Measurements from ENCODE around the gene MYO7B.

DNA sequence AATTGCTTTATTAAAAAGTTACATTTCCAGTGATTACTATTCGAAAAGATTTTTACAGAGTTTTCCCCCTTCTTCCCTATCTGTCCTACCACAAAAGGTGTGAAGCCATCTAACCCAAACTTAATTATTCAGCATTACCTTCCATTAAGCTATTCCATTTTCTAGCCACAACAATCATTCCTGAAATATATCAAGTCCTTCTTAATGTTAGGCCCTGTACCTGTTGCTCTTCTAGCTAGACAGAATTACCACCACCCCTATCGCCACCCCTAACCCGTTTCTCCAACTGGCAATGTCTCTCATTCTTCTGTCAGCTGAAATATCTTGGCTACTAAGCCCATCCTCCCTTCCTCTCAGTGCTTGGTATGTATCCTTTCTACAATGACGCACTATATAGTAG is 23.1 kb upstream of the MYO7B start:
- TF ChIP-seq, protein P1, sequence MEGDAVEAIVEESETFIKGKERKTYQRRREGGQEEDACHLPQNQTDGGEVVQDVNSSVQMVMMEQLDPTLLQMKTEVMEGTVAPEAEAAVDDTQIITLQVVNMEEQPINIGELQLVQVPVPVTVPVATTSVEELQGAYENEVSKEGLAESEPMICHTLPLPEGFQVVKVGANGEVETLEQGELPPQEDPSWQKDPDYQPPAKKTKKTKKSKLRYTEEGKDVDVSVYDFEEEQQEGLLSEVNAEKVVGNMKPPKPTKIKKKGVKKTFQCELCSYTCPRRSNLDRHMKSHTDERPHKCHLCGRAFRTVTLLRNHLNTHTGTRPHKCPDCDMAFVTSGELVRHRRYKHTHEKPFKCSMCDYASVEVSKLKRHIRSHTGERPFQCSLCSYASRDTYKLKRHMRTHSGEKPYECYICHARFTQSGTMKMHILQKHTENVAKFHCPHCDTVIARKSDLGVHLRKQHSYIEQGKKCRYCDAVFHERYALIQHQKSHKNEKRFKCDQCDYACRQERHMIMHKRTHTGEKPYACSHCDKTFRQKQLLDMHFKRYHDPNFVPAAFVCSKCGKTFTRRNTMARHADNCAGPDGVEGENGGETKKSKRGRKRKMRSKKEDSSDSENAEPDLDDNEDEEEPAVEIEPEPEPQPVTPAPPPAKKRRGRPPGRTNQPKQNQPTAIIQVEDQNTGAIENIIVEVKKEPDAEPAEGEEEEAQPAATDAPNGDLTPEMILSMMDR (conservative IDR thresholded peaks at IDR 0.05 in 1 of 2, IDR thresholded peaks at IDR 0.05 in 1 of 2; ENCODE audit: low read depth in 1 of 2, low read length in 2 of 2), result no peak
- no peak for TF ChIP-seq EZH2 (IDR thresholded peaks at IDR 0.05; ENCODE audit: low read length, missing control alignments)
